GM21825 (cell line): ENCODE results near the gene MAN2B1.
"Not testable (repeated sequence)": the region's sequence is repeated elsewhere in the genome, so short reads cannot be mapped to it uniquely, and the experiment has no call there.

ENCODE experiments used
- ATAC-seq: cut with Tn5 transposase; IDR thresholded peaks from one replicate; pipeline ENCODE4 v1.9.1; 2021; ENCODE audit warnings: mild to moderate bottlenecking, moderate library complexity; ENCODE audit not compliant: unreplicated experiment

Gene MAN2B1

DNA sequence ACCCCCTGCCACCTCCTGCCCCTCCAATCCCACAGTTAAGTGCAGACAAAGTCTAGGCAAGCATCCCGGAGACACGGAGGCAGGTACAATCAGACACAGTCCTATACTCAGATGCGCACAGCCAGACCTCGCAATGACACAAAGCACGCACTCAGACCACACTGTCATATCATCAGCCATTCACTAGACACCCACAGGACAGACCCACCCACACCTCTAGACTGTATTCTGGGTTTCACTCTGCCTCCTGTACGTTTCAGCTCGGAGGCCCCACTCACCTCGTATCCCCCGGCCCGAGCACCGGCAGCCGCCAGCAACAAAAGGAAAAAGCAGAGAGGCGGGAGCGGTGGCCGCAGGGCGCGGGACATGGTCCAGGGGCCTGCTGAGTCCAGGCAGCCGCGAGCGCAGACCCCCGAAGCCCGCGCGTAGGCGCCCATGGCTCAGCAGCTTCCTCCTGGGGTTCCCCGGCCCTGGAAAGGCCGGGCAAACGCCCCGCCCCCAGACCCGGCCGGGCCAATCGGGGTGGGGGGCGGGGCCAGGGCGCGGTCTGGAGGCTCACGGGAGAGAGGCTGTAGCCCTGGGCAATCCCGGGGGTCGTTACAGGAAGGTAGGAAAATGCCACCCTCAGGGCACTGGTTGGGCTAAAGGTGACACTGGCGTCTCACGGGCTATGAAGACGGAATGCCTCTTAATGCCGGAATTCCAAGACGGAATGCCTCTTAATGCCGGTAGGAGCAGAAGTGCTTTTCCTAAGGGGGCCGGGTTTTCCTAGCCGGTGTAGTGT lies at the start of gene MAN2B1, which contains the start of gene WDR83:
MAN2B1 (minus strand) TSS at position 478 of the 784 bp plus-strand sequence; CDS start at position 437, 41 bp downstream.
WDR83 (plus strand) TSS at position 543 of the 784 bp plus-strand sequence. CDS start 2,984 bp downstream, outside the sequence.
- ATAC-seq: peak; percentile 48

- ATAC-seq: no peak
Observed at GRCh38 chr19:12715929-12716328, 49.4 kb upstream of the MAN2B1 start.

GRCh38 chr19:12715102-12715501 lies 48.6 kb upstream of the MAN2B1 start:
- no peak for ATAC-seq

GRCh38 chr19:12713304-12713703 lies 46.8 kb upstream of the MAN2B1 start:
- ATAC-seq: not testable (repeated sequence)

- not testable (repeated sequence) for ATAC-seq
Observed at GRCh38 chr19:12712077-12712476, 45.5 kb upstream of the MAN2B1 start.

- ATAC-seq: no peak
Observed at GRCh38 chr19:12711187-12711586, 44.6 kb upstream of the MAN2B1 start.

GRCh38 chr19:12708641-12709040 lies 42.1 kb upstream of the MAN2B1 start:
- no peak for ATAC-seq

DNA sequence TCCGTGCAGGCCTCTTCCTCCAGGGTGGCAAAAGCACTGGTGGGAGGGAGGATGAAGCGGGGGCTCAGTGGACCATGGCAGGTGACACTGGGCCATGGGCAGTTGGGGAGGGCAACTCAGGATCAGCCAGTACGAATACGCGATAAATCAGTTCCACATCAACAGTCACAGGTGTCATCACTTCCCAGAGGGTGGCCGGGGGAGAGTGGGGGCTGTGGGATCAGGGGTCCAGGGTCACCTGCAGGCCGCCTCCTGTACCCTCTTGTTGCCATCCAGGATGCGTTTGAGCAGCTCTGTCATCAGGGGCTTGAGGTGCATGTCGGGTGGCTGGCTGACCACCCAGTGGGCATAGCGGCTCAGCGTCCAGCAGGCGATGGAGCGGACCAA lies 39.8 kb upstream of the MAN2B1 start:
- ATAC-seq: no peak

DNA sequence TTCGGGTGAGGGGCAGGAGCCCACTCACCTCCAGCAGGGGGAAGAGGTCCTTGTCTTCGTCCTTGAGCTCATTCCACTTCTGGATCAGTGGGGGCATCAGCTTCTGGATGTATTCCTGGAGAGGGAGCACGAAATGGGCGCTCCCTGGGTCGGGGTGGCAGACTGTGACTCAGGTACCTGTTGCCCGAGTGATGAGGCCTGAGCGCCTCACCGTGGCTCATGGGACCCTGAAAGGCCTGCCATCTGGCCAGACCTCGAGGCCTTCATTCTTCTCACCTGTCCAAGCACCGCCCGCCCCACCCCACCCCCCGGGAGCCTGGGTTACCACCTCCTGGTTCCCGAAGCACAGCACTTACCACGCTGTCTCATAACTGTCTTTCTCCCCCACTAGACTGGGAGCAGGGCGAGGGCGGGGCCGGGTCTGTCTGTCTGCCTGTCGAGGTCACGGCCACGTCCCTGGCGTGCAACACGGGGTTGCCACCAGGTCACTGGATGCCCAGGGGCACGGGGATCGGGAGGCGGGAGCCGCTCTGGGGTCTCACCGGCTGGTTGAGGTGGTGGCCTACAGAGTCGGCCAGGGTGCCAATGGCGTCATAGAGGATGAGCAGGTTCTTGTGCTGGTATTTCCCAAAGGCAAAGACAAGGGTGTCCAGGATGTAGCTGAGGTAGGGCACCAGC lies 39.3 kb upstream of the MAN2B1 start:
- ATAC-seq: no peak

DNA sequence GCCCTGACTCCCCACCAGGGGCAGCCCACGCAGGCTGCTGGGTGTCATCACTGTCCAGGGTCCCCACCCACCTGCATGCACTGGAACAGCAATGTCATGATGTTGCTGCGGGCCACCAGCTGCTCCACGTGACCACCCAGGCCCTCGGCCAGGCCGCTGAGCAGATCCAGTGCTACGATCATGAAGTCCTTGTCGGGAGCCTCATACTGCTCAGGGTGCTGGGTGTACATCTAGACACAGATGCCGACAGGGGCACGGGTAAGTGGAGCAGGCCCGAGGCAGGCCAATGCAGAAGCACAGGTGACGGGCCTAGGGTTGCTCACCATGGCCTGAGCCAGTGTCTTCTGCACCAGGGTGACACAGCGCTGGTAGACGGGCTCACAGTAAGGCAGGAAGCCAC lies 38.6 kb upstream of the MAN2B1 start:
- ATAC-seq: no peak

- no peak for ATAC-seq
Observed at GRCh38 chr19:12703046-12703445, 36.5 kb upstream of the MAN2B1 start.

GRCh38 chr19:12701596-12702282 lies 35.2 kb upstream of the MAN2B1 start:
- ATAC-seq: no peak

DNA sequence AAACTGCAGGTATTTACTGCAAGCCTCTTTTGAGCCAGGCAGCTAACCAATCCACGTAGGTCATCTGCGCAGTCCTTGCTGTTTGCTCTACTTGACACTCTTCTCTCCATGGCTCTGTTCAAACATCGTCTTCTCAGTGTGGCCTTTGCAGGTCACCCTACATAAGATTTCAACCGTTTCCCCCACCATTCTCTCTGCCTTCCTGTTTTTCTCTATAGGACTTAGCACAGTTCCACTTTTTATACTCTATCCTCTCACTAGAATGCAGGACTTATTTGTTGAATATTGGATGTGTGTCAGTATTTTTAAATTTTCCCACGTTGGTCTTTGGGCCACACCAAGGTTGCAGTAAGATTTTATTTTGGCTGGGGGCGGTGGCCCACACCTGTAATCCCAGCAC lies 31.6 kb upstream of the MAN2B1 start:
- no peak for ATAC-seq

- ATAC-seq: not testable (repeated sequence)
Observed at GRCh38 chr19:12697425-12697824, 30.9 kb upstream of the MAN2B1 start.

DNA sequence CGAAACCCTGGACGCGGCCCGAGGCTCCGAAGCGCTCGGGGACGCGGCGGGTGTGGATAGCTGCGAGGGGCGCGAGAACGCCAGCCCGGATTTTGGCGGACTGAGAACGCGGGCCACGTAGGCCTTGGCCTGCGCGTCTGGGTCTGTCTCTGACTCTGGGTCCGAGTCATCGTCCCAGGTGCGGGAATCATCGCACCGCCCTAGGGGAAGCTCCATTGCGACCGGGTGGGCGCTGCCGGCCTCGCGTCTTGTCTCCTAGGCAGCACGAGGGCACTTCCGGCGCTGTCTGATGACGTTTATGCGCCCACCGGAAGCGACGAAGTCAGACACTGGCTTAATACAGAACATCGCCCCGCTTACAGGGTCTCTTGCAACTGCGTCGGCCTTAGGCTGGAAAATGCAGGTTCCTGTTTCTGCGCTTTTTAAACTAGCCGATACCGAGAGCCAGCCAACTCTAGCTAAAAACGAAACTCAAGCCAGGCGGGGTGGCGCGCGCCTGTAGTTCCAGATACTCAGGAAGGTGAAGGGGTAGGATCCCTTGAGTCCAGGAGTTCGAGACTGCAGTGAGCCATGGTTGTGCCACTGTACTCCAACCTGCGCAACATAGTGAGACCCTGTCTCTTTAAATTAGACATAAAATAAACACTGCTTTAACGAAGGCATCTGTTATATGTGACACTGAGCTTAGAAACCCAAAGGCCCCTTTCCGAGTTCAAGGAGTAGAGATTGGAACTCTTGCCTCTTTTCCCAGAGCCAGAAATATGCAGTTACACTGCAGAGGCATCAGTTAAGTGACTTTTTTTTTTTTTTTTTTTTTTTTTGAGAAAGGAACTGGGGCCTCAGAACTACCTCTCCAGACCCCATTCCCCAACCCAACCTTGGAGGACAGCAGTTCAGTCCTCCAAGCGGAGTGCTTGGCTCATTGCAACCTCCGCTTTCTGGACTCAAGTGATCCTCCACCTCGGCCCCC lies 30.1 kb upstream of the MAN2B1 start, which contains the start of gene FBXW9:
FBXW9 (minus strand) TSS at position 266 of the 970 bp plus-strand sequence; CDS start at position 216, 50 bp downstream.
- peak; percentile 56 for ATAC-seq

DNA sequence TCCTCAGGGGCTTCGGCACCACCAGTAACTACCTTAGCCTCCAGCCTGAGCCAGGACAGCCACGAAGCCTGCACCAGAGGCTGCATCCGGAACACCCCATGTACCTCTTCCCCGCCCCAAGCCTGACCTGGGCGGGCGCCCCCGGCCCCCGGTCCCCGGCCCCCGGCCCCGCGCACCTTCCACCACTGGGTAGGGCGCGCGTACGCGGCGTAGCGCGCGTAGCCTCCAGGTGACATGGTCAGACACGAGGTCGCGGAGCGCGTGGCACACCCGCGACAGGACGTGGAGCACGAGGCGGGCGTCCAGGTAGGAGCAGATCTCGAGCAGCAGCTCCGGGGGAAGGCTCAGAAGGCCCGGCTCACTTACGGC lies 29.4 kb upstream of the MAN2B1 start:
- peak; percentile 17 for ATAC-seq

GRCh38 chr19:12695514-12695913 lies 29.0 kb upstream of the MAN2B1 start:
- ATAC-seq: peak; percentile 5

DNA sequence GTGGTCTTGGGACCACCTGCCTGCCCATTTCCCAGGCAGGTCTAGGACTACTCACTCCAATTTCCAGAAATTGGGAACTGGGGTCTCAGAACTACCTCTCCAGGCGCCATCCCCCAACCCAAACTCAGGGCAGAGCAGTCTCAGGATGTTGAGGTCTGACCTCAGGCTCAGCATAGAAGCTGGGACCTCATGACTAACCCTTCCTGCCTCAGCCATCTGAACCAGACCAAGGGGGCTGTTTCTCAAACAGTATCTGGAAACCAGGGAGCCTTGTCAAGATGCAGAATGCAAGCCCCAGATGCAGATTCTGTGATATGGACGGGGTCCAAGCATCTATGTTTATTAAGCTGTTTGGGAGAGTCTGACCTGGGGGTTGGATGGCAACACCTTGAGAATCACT lies 28.6 kb upstream of the MAN2B1 start:
- no peak for ATAC-seq

- ATAC-seq: no peak
Observed at GRCh38 chr19:12694641-12695040, 28.1 kb upstream of the MAN2B1 start.

DNA sequence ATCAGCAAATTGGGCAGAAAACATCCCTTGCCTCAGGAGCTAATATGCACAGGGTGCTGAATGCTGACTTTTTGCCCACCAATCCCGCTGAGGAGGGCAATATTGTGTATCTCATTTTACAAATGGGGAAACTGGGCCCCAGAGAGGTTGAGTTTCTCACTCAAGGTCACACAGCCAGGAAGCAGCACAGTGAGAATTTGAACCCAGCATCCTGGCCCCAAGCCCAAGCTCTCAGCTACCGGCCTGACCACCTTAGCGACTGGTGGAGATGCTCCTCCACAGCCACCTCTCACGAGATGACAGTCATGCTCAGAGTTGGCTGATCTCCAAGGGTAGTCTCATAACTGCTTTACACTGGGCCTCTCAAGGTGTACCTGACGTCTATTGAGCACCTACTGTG lies 26.4 kb upstream of the MAN2B1 start:
- no peak for ATAC-seq
